Endodermal cell (in vitro differentiated cells): Measurements from ENCODE around the gene FGF13. TPM values are rescaled to one million over a fixed set of nuclear protein-coding genes. Genes with fewer than 3 reads are reported as not detected.

Experiments used
- DNase-seq: peaks from one replicate; pipeline ENCODE4 v3.0.0-alpha.2; 2017
- H3K27ac ChIP-seq: 2 replicates; pipeline ENCODE4 v1.5.1; 2013; ENCODE audit warnings: mild to moderate bottlenecking, low read depth, low read length, moderate library complexity
- H3K27me3 ChIP-seq: 2 replicates; pipeline ENCODE4 v1.6.1; 2013; ENCODE audit warnings: mild to moderate bottlenecking, low read length, moderate library complexity; ENCODE audit not compliant: insufficient read depth, control insufficient read depth, poor library complexity, severe bottlenecking
- H3K36me3 ChIP-seq: 2 replicates; pipeline ENCODE4 v1.7.0; 2013; ENCODE audit warnings: mild to moderate bottlenecking, low read length, moderate library complexity; ENCODE audit not compliant: control insufficient read depth, insufficient read depth
- H3K4me1 ChIP-seq: one replicate; pipeline ENCODE4 v1.7.0; 2013; ENCODE audit warnings: low read length; ENCODE audit not compliant: control insufficient read depth, insufficient read depth
- H3K4me3 ChIP-seq: 2 replicates; pipeline ENCODE4 v1.5.1; 2013; ENCODE audit warnings: mild to moderate bottlenecking, low read length, moderate library complexity
- H3K9ac ChIP-seq: 2 replicates; pipeline ENCODE4 v1.6.1; 2013; ENCODE audit warnings: mild to moderate bottlenecking, low read length, moderate library complexity; ENCODE audit not compliant: poor library complexity, severe bottlenecking; ENCODE audit errors: extremely low read depth
- H3K9me3 ChIP-seq: 2 replicates; pipeline ENCODE4 v1.6.1; 2013; ENCODE audit warnings: mild to moderate bottlenecking, low read length, moderate library complexity; ENCODE audit not compliant: control insufficient read depth
- H3K27ac Mint-ChIP-seq: 2 replicates; pipeline ENCODE4 v1.8.0; 2020; ENCODE audit warnings: mixed read lengths
- H3K27me3 Mint-ChIP-seq: 2 replicates; pipeline ENCODE4 v1.8.0; 2021; ENCODE audit warnings: mild to moderate bottlenecking, mixed read lengths; ENCODE audit not compliant: insufficient read depth
- H3K36me3 Mint-ChIP-seq: 2 replicates; pipeline ENCODE4 v1.8.0; 2020; ENCODE audit warnings: low read depth, mixed read lengths
- H3K4me1 Mint-ChIP-seq: 2 replicates; pipeline ENCODE4 v1.8.0; 2020; ENCODE audit warnings: mixed read lengths
- H3K4me3 Mint-ChIP-seq: 2 replicates; pipeline ENCODE4 v1.8.0; 2020; ENCODE audit warnings: mild to moderate bottlenecking, moderate library complexity, mixed read lengths
- H3K9me3 Mint-ChIP-seq: 2 replicates; pipeline ENCODE4 v1.8.0; 2020; ENCODE audit warnings: mild to moderate bottlenecking, mixed read lengths
- WGBS, 2 experiments: methylation state at CpG; one replicate each; pipeline versions ENCODE4 v1.1.5 to v1.1.7; 2013; ENCODE audit warnings: missing lambda C conversion rate in 2 of 2, mixed read lengths in 1 of 2; ENCODE audit not compliant: insufficient coverage in 1 of 2, insufficient read length in 1 of 2; 5-methylcytosine and 5-hydroxymethylcytosine counted together
- total RNA-seq, 2 donors: library from RNA; stranded (reverse); fragmentation: NEBNext Ultra II Directional in 1 of 2; extraction: Animal tissue kit (Norgen Biotek cat#: 25700) in 1 of 2; gene quantifications; 2 replicates in 1 of 2; 3 replicates in 1 of 2; pipeline ENCODE4 v1.2.1, GENCODE V29; 2021
- TF ChIP-seq, protein P1 (sequence below): fragments of 200-600 bp; sonication (generic); conservative IDR thresholded peaks from 2 replicates; pipeline ENCODE4 v1.5.0; 2021; ENCODE audit warnings: antibody characterized with exemption, mild to moderate bottlenecking

FGF13 gene
- total RNA-seq, 2 donors from 2014 or later: 31.1 to 69.4 TPM

DNA sequence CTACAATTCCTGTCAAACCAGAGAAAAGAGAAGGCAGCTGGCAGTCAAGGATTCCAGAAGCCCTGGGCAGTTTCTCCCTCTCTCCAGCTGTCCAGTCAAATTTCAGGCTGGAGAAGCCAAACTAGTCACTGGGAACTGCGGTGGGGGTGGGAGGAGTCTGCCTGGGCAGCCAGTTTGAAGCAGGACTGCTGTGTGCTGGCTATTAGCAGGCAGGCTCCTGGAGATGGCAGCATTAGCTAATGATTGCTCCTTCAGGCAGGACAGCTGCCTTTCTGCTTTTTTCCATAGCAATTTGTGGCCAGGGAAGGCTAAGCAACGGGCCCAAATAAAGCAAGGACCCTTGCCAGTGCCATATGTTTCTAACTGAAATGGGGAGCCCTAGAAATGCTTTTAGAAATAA is 44.7 kb upstream of the FGF13 start:
- Mint-ChIP-seq H3K27me3 (no peaks in the 10 kb centered on the region), H3K9me3 (no peaks in the 10 kb centered on the region), H3K27ac (no peak overlapping the region), H3K4me1 (peaks cover 27% of the 10 kb centered on the region), H3K36me3 (no peaks in the 10 kb centered on the region), H3K4me3 (no peak overlapping the region)
- Histone ChIP-seq H3K9me3 (no peaks in the 10 kb centered on the region), H3K27ac (no peak overlapping the region), H3K9ac (no peak overlapping the region), H3K4me1 (peaks cover 8% of the 10 kb centered on the region), H3K27me3 (no peaks in the 10 kb centered on the region), H3K36me3 (no peaks in the 10 kb centered on the region), H3K4me3 (no peak overlapping the region)
- DNase-seq: peak; percentile 85
- WGBS, 2 experiments: 27% methylated on average over 2 of the region's 2 CpGs; no CpG with 5 or more reads in 1 of the 2 experiments
- TF ChIP-seq, protein P1, sequence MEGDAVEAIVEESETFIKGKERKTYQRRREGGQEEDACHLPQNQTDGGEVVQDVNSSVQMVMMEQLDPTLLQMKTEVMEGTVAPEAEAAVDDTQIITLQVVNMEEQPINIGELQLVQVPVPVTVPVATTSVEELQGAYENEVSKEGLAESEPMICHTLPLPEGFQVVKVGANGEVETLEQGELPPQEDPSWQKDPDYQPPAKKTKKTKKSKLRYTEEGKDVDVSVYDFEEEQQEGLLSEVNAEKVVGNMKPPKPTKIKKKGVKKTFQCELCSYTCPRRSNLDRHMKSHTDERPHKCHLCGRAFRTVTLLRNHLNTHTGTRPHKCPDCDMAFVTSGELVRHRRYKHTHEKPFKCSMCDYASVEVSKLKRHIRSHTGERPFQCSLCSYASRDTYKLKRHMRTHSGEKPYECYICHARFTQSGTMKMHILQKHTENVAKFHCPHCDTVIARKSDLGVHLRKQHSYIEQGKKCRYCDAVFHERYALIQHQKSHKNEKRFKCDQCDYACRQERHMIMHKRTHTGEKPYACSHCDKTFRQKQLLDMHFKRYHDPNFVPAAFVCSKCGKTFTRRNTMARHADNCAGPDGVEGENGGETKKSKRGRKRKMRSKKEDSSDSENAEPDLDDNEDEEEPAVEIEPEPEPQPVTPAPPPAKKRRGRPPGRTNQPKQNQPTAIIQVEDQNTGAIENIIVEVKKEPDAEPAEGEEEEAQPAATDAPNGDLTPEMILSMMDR: peak; percentile 78

DNA sequence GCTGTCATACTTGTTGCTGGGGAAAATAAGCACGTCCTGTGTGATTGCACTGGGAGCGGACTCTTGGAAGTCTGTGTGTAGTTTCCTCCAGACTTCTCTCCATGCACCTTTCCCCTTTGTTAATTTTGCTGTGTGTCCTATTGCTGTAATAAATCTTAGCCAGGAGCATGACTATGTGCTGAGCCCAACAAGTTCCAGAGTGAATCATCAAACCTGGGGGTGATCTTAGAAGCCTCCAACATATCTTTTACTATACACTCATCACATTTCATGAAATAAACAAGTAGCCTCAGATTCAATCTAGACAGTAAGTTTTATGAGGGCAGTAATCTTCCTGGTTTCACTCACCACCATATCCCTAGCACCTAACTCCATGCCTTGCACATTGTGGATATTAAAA is 43.3 kb upstream of the FGF13 start:
- peaks cover 13% of the 10 kb centered on the region for H3K4me1 Mint-ChIP-seq
- H3K9me3 Mint-ChIP-seq: no peaks in the 10 kb centered on the region
- no peak overlapping the region for H3K4me3 Mint-ChIP-seq
- no peaks in the 10 kb centered on the region for H3K27me3 ChIP-seq
- H3K4me3 ChIP-seq: no peak overlapping the region
- H3K27ac ChIP-seq: no peak overlapping the region
- H3K27ac Mint-ChIP-seq: no peak overlapping the region
- peaks cover 4% of the 10 kb centered on the region for H3K4me1 ChIP-seq
- no peaks in the 10 kb centered on the region for H3K27me3 Mint-ChIP-seq
- H3K36me3 ChIP-seq: no peaks in the 10 kb centered on the region
- 94% methylated on average over 2 of the region's 2 CpGs; no CpG with 5 or more reads in 1 of the 2 experiments for WGBS, 2 experiments
- TF ChIP-seq, protein P1: no peak
- H3K36me3 Mint-ChIP-seq: no peaks in the 10 kb centered on the region
- DNase-seq: no peak
- H3K9me3 ChIP-seq: no peaks in the 10 kb centered on the region
- H3K9ac ChIP-seq: no peak overlapping the region

DNA sequence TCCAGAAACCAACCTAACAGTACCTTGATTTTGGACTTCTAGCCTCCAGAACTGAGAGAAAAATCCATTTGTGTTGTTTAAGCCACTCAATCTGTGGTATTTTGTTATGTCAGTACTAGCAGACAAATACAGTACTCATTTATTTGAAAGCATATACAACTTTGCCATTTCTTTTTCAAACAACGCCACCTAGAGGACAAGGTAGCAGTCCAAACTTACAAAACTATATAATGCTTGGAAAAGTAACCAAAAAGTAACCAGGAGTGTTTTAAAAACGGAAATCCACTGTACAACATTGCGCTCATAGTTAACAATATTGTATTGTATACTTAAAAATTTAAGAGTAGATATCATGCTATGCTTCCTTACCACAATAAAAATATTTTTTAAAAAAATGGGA is 37.0 kb upstream of the FGF13 start:
- no peaks in the 10 kb centered on the region for H3K27me3 Mint-ChIP-seq
- no peak for DNase-seq
- Histone ChIP-seq H3K36me3 (no peaks in the 10 kb centered on the region), H3K27ac (no peak overlapping the region), H3K9ac (no peak overlapping the region), H3K27me3 (no peaks in the 10 kb centered on the region), H3K4me1 (no peaks in the 10 kb centered on the region), H3K9me3 (no peaks in the 10 kb centered on the region), H3K4me3 (no peak overlapping the region)
- TF ChIP-seq, protein P1: peak; percentile 88
- no peak overlapping the region for H3K4me3 Mint-ChIP-seq
- H3K4me1 Mint-ChIP-seq: peaks cover 13% of the 10 kb centered on the region
- H3K9me3 Mint-ChIP-seq: no peaks in the 10 kb centered on the region
- H3K36me3 Mint-ChIP-seq: no peaks in the 10 kb centered on the region
- H3K27ac Mint-ChIP-seq: no peak overlapping the region
- WGBS, 2 experiments: 0% methylated on average over 1 of the region's 3 CpGs; no CpG with 5 or more reads in 1 of the 2 experiments
